ENCODE data around the gene ITM2B.
"Not testable (repeated sequence)": the region's sequence is repeated elsewhere in the genome, so short reads cannot be mapped to it uniquely, and the experiment has no call there.

- TF ChIP-seq ZNF274 (IDR thresholded peaks at IDR 0.05; ENCODE audit: insufficient read depth, insufficient read length); ELK1 (IDR thresholded peaks at IDR 0.05; ENCODE audit: low read depth, low read length): not testable (repeated sequence)
Measured at GRCh38 chr13:48207207-48207606, 25.8 kb upstream of the ITM2B start.

All from GM12878 (cell line).